Colonic mucosa (tissue), 4 donors: ENCODE results near the gene SESN1. TPM values are rescaled to one million over a fixed set of nuclear protein-coding genes. Genes with fewer than 3 reads are reported as not detected.

Experiments
- DNase-seq: peaks from one replicate; pipeline ENCODE4 v3.0.0-alpha.2; 2020
- H3K27ac ChIP-seq: fragments of 200-600 bp; one replicate; pipeline ENCODE4 v1.8.0; 2021
- H3K27me3 ChIP-seq: fragments of 200-600 bp; one replicate; pipeline ENCODE4 v1.8.0; 2021
- H3K36me3 ChIP-seq: fragments of 200-600 bp; one replicate; pipeline ENCODE4 v1.8.0; 2021
- H3K4me1 ChIP-seq: fragments of 200-600 bp; one replicate; pipeline ENCODE4 v1.8.0; 2021; ENCODE audit warnings: mild to moderate bottlenecking
- H3K4me3 ChIP-seq: fragments of 200-600 bp; one replicate; pipeline ENCODE4 v1.8.0; 2021
- H3K9ac ChIP-seq, 2 donors: one replicate each; pipeline ENCODE4 v1.7.0; 2013; ENCODE audit warnings: control low read depth in 2 of 2, low read depth in 2 of 2, low read length in 2 of 2
- H3K9me3 ChIP-seq: fragments of 200-600 bp; one replicate; pipeline ENCODE4 v1.8.0; 2021
- intact Hi-C: fragments of 100-400 bp; cut with DNase I; formaldehyde crosslinking; loops from one replicate; pipeline ENCODE4 v1.14.1; 2022
- total RNA-seq, 2 donors: library from RNA; stranded (reverse); fragmentation: NEBNext Ultra II Directional in 1 of 2; extraction: Animal tissue kit (Norgen Biotek cat#: 25700) in 1 of 2; gene quantifications; one replicate each; pipeline ENCODE4 v1.2.1, GENCODE V29; 2021
- TF ChIP-seq, protein P1 (sequence below): fragments of 200-600 bp; IDR thresholded peaks from one replicate; pipeline ENCODE4 v1.8.0; 2022; ENCODE audit warnings: antibody characterized with exemption, mild to moderate bottlenecking
- donor health status: healthy.
- donor health status: DM: no; HTN: no; CAD: no.
- donor health status: DM: no; HTN: no; CAD: no.

The SESN1 gene
- total RNA-seq, 2 donors from 2014 or later = 16.9 to 20.7 TPM

- Histone ChIP-seq H3K9me3 (no peaks in the 10 kb centered on the region), H3K4me3 (no peak overlapping the region), H3K4me1 (no peaks in the 10 kb centered on the region), H3K9ac (no peak overlapping the region), H3K27ac (no peak overlapping the region), H3K36me3 (no peaks in the 10 kb centered on the region), H3K27me3 (no peaks in the 10 kb centered on the region)
- intact Hi-C loops = no loop called here
- no peak for DNase-seq
- TF ChIP-seq, protein P1, sequence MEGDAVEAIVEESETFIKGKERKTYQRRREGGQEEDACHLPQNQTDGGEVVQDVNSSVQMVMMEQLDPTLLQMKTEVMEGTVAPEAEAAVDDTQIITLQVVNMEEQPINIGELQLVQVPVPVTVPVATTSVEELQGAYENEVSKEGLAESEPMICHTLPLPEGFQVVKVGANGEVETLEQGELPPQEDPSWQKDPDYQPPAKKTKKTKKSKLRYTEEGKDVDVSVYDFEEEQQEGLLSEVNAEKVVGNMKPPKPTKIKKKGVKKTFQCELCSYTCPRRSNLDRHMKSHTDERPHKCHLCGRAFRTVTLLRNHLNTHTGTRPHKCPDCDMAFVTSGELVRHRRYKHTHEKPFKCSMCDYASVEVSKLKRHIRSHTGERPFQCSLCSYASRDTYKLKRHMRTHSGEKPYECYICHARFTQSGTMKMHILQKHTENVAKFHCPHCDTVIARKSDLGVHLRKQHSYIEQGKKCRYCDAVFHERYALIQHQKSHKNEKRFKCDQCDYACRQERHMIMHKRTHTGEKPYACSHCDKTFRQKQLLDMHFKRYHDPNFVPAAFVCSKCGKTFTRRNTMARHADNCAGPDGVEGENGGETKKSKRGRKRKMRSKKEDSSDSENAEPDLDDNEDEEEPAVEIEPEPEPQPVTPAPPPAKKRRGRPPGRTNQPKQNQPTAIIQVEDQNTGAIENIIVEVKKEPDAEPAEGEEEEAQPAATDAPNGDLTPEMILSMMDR = no peak
Observed at GRCh38 chr6:109050447-109051102, 44.1 kb downstream of the SESN1 start.

DNA sequence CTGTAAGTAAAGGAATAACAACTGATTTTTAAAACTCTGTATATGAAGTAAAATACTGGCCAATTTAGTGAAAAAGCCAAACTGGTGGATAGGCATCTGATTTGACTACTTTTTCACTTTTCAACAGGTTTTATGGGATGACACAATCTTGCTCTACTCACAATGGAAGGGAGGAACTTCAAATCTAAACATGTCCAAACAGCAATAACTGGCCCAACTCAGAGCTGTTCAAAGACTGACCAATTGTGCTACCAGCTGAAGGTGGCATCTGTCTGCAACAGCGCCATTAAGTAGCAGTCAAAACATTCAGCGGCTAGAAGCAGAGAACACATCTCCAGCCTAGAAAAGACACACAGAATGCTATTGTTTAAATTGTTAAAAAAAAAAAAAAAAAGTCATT lies 44.6 kb downstream of the SESN1 start:
- intact Hi-C loops = no loop called here
- no peak for DNase-seq
- Histone ChIP-seq H3K9me3 (no peaks in the 10 kb centered on the region), H3K27ac (no peak overlapping the region), H3K27me3 (no peaks in the 10 kb centered on the region), H3K36me3 (no peaks in the 10 kb centered on the region), H3K9ac (no peak overlapping the region), H3K4me1 (no peaks in the 10 kb centered on the region), H3K4me3 (no peak overlapping the region)
- TF ChIP-seq, protein P1 = no peak

- Histone ChIP-seq H3K27ac (peak overlapping the region; percentile 27), H3K4me3 (no peak overlapping the region), H3K36me3 (no peaks in the 10 kb centered on the region), H3K4me1 (no peaks in the 10 kb centered on the region), H3K9me3 (no peaks in the 10 kb centered on the region), H3K9ac (no peak overlapping the region), H3K27me3 (no peaks in the 10 kb centered on the region)
- no peak for DNase-seq
- TF ChIP-seq, protein P1 = no peak
- intact Hi-C loops = no loop called here
Observed at GRCh38 chr6:109048670-109049415, 45.8 kb downstream of the SESN1 start.

GRCh38 chr6:109048176-109048575 lies 46.5 kb downstream of the SESN1 start:
- no peaks in the 10 kb centered on the region for H3K9me3 ChIP-seq
- no peak overlapping the region for H3K4me3 ChIP-seq
- H3K27me3 ChIP-seq = no peaks in the 10 kb centered on the region
- intact Hi-C loops = no loop called here
- TF ChIP-seq, protein P1 = no peak
- DNase-seq = no peak
- no peak overlapping the region for H3K9ac ChIP-seq
- no peaks in the 10 kb centered on the region for H3K4me1 ChIP-seq
- no peaks in the 10 kb centered on the region for H3K36me3 ChIP-seq
- H3K27ac ChIP-seq = peak overlapping the region; percentile 27

- H3K4me1 ChIP-seq = no peaks in the 10 kb centered on the region
Observed at GRCh38 chr6:109045493-109045892, 49.2 kb downstream of the SESN1 start.

More at GRCh38 chr6:109045493-109045892, 49.2 kb downstream of the SESN1 start:
- Histone ChIP-seq H3K27ac (no peak overlapping the region), H3K27me3 (no peaks in the 10 kb centered on the region), H3K36me3 (no peaks in the 10 kb centered on the region), H3K9ac (no peak overlapping the region), H3K9me3 (no peaks in the 10 kb centered on the region), H3K4me3 (no peak overlapping the region)
- DNase-seq = no peak
- TF ChIP-seq, protein P1 = no peak
- intact Hi-C loops = no loop called here
